GM18517 (cell line): ENCODE data around the gene CDC42BPA.
"Not testable (repeated sequence)": the region's sequence is repeated elsewhere in the genome, so short reads cannot be mapped to it uniquely, and the experiment has no call there.

Source experiments
- ATAC-seq: cut with Tn5 transposase; IDR thresholded peaks from one replicate; pipeline ENCODE4 v1.9.1; 2021; ENCODE audit warnings: mild to moderate bottlenecking, moderate library complexity; ENCODE audit not compliant: unreplicated experiment

The CDC42BPA gene

GRCh38 chr1:227308367-227309336, 9.6 kb downstream of the CDC42BPA start:
- ATAC-seq, result no peak

GRCh38 chr1:227306689-227307088, 11.6 kb downstream of the CDC42BPA start:
- no peak for ATAC-seq

DNA sequence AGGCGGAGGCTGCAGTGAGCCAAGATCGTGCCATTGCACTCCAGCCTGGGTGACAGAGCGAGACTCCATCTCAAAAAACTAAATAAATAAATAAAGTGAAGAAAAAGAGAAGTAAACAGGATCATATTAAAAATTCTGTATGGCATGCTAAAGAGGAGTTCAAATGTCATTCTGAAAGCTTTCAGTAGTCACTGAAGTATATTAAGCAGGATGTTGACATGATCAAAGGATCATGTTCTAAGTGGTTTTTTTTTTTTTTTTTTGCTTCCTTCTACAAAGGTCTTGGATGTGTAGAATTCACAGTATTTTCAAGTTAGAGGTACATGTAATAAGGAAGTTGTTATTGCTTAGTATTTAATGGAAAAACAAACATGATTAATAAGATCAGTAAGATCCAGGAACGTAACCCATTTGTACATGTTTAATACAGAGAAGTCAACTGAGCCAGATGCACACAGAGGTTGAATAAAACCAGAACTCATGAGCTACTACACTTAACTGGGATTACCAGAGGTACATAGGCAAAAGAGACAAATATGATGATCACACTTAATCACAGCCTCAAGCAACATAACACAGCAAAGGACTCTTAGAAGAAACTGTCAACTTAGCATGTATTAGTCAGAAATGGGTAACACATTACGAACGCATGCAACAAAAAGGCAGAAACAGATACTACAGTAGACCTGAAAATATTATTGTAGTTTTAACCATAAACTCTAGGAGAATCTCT, 12.2 kb downstream of the CDC42BPA start:
- no peak for ATAC-seq

DNA sequence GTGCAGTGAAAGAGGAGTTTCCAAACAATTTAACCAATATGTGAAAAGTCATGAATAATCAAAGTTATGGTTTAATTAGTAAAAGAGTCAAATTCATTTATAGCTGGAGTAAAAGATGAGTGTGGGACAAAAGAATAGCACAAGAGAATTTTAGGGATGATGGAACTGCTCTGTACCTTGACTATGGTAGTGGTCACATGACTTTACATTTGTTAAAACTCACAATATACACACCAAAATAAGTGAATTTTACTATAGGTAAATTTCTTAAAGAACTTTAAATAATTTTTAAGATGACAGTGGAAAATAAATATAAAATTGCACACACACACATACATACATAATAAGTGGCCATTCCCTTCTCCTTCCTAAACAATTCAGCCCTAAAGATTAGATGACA, 13.6 kb downstream of the CDC42BPA start:
- no peak for ATAC-seq

DNA sequence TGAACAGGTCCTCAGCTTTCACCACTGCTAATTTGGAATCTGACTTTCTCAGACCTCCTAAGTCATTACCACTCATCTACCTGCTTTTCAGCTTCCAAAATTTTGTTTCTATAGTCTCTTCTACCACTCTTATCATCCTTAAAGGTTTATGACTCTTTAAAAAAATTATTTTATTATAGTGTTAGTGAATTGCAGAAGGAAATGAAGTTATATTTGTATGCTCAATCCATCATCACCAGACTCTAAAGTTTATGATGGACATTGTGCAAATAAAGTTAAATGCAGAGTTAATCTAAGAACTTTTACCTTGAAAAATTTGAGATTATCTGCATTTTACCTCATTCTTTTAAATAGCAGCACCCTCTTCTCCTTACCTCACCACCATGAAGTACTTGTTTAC, 14.6 kb downstream of the CDC42BPA start:
- no peak for ATAC-seq

DNA sequence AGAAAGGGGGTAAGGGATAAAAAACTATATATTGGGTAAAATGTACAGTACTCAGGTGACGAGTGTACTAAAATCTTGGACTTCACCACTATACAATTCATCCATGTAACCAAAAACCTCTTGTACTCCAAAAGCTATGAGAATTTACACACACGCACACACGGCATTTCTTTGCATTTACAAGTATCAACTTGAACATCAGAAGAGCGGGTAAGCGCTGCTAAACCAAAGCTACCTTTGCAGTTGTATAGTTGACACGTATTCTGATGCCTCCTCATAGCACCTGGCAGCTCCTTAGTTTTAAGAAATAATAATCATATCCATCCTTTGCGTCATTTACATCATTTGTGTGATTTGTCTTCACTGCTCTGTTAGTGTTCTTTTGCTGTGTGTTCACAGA, 17.6 kb downstream of the CDC42BPA start:
- no peak for ATAC-seq

DNA sequence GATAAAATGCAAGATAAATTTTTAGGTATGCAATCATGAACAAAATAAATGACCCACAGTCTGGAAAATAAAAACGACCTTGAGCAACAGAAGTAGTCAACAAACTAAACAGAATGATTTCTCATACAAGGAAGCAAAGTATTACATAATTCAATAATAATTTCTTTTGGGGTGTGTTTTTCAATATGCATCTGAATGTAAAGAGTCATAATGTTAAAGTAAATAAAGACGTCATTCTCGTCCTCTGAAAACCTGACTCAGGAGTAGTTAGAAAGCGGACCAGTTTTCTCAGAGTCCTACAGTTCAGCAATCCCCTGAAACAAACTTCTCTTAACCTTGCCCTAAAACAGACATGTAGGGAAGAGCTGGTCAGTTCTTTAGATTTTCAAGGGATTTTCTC, 18.6 kb downstream of the CDC42BPA start:
- ATAC-seq, result no peak

DNA sequence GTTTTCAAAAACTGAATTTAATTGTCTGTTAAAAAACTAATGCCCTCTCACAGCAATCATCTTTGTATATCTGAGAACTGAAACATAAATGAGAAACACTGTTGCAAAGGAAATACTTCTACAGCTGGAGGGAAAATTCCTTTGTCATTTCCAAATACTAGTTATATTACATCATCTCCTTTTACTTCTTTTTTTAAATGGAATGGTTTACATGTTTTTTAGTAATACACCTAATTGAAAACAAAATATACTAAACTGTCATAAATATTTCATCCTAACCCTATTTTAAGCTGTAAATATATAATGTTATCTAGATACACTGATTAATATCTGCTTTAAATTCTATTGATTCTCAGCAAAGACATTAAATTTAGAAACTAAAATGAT, 19.1 kb downstream of the CDC42BPA start:
- no peak for ATAC-seq

DNA sequence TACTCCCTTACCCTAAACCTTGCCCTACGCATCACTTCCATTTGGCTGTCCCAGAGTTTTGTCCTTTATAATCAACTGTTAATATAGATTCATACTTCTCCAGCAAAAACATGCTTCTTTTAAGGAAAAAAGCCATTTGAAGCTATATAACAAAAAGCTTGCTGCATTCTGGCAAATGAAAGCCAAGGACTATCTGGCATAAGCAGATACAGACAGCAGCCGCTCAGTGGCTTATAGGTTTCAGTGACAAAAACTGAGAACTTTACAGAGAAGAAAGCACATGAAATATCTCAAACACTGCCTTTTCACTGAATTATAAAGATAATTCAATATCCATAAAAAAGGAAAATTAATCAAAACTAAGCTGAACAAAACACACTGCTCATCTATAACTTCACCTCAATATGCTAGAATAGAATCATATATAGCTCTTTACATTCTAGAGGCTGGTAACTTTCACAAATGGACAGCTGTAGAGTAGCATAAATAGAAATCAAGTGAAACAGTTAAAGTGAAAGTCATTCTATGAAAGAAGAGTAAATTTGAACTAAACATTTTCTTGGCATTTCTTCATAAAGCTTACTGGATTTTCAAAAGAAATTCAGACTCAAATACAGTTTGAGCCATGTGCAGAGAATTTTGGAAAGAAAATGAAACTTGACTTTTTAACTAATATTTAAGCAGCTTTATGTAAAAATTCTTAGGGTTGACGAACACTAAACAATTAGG, 19.6 kb downstream of the CDC42BPA start:
- no peak for ATAC-seq

- ATAC-seq, result no peak
Observed at GRCh38 chr1:227297073-227297793, 21.1 kb downstream of the CDC42BPA start.

DNA sequence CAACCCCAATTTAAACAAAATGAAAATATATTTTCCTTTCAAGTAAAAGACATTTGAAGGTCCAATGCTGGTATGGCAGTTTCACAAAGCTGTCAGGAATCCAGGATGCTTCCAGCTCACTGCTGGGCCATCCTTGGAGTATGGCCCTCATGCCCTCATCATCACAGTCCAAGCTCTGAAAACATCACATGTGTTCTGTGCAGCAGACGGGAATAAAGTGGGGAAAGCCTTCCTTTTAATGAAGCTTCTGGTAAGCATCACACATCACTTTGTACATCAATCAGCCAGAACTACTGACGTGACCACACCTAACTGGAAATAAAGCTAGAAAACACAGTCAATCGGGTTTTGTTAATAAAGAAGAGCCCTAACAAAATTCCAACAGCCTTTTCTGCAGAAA, 22.7 kb downstream of the CDC42BPA start:
- no peak for ATAC-seq

DNA sequence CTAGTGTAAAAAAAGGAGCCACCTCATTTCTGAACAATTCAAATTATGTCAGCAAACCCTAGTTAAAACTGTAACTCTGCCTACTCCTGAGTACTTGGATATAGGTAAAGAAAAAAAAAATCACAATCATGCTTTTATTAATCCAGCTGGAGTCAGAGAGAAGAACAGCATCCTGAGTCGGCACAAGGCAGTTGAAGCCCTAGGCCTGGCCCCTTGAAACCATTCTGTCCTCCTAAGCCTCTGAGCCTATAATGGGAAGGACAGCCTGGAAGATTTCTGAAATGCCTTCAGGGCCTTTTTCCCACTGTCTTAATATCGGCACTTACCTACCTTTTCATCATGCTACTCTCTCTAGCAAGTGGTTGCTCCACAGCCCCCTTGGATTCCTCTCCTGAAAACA, 32.5 kb downstream of the CDC42BPA start:
- ATAC-seq, result no peak

DNA sequence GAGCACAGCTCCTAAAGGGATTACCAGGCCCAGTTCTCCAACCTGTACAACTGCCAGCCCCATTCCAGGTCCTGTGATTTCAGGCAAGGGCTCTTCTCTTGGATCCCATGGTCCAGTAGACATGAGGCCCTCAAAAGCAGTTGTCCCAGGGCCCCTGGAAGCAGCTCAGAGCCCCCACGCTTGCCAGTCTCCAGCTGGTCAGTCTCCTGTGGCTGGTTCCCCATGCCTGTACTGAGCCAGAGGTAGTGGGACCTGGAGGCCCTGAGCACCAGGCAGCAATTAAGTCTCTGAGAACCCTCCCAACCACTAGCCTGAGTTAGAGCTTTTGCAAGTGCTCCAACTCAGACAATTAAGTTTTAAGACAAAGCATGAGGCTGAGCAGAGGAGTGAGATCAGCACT, 36.9 kb downstream of the CDC42BPA start:
- ATAC-seq, result no peak

GRCh38 chr1:227280836-227281235, 37.5 kb downstream of the CDC42BPA start:
- ATAC-seq, result no peak

- not testable (repeated sequence) for ATAC-seq
Observed at GRCh38 chr1:227276156-227276693, 42.1 kb downstream of the CDC42BPA start.

GRCh38 chr1:227273557-227273956, 44.7 kb downstream of the CDC42BPA start:
- ATAC-seq, result no peak

- ATAC-seq, result no peak
Observed at GRCh38 chr1:227272428-227272827, 45.9 kb downstream of the CDC42BPA start.

DNA sequence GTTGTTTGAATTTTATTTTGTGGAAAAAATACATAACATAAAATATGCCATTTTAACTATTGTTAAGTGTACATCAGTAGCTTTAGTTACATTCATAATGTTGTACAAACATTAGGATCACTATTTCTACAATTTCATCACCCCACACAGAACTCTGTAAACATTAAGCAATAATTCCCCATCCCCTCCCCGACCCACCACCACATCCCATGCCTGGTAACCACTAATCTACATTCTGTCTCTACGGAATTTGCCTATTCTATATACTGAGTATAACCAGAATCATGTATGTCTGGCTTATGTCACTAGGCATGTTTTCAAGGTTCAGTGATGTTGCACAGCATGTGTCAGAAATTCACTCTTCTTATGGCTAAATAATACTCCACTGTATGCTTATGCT, 47.7 kb downstream of the CDC42BPA start:
- ATAC-seq, result no peak

DNA sequence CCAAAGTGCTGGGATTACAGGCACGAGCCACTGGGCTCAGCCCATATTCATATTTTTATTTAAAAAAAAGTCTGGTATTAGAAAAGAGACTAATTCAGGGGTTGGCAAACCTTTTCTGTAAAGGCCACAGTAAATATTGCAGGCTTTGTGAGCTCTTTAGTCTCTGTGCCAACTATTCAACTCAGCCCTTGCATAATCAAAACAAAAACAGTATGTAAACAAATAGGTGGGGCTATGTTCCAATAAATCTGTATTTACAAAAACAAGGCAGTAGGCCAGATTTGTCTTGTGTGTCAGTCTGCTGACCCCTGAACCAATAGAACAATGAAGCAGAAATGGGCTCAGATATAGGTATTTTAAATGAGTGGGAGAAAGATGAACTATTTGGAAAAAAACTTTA, 49.3 kb downstream of the CDC42BPA start:
- ATAC-seq, result no peak

DNA sequence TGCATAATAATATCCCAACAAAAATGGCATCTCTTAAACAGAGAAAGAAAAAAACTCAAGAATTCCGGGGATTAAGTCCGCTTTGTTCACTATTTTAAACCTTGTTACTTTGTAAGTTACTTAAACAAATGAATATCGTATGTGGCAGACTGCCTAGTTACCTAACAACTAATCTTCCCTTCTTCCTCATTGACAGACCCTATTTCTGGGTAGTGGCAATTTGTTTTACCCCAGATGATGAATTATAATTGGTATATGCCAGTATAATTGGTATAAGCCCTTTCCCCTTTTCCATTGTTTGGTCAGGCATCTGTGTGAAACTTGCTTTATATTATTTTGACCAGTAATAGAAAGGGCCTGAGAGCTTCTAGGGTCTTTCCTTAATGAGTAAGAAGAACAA, 52.4 kb downstream of the CDC42BPA start:
- ATAC-seq, result no peak

- no peak for ATAC-seq
Observed at GRCh38 chr1:227263869-227264268, 54.4 kb downstream of the CDC42BPA start.
